ENCODE results near the gene GIGYF2. TPM values are rescaled to one million over a fixed set of nuclear protein-coding genes. Genes with fewer than 3 reads are reported as not detected.

The GIGYF2 gene
- total and polyA plus RNA-seq, 2 of the 4 experiments (the other 2 are of a cell fraction), result 14.7 to 66.0 TPM

- no peaks in the 10 kb centered on the region for H3K27me3 ChIP-seq (ENCODE audit: control insufficient read depth, insufficient read depth, low read length)
- H2BK120ac ChIP-seq (ENCODE audit: low read depth, low read length), result no peak overlapping the region
- H3K9me1 ChIP-seq (ENCODE audit: insufficient read depth, low read length), result no peaks in the 10 kb centered on the region
- H2AK9ac ChIP-seq (replicated peaks; ENCODE audit: low read depth, low read length, poor library complexity), result no peak overlapping the region
- H3K9me3 ChIP-seq (ENCODE audit: control insufficient read depth, insufficient read depth, low read length), result no peaks in the 10 kb centered on the region
- peaks cover 10% of the 10 kb centered on the region for H3K36me3 ChIP-seq (ENCODE audit: control insufficient read depth, insufficient read depth, low read length)
- ChIA-PET POLR2A (ENCODE audit: unreplicated experiment) (no interaction called here), CTCF (no interaction called here)
- no peak overlapping the region for H2BK5ac ChIP-seq (ENCODE audit: low read depth, low read length, poor library complexity, severe bottlenecking)
- H2BK15ac ChIP-seq (ENCODE audit: low read depth, low read length), result no peak overlapping the region
- H4K91ac ChIP-seq (ENCODE audit: insufficient read depth, low read depth, low read length), result no peak overlapping the region
- peaks cover 3% of the 10 kb centered on the region in 2 experiments; a peak in 1 of 4 replicates for H3K79me1 ChIP-seq (ENCODE audit: low read depth in 1 of 2, low read length in 2 of 2)
- H2AK5ac ChIP-seq (ENCODE audit: low read depth, low read length), result no peak overlapping the region
- no TSS peak for BruUV-seq (replicated peaks)
- H3K4me1 ChIP-seq (ENCODE audit: control insufficient read depth, insufficient read depth, low read length), result no peaks in the 10 kb centered on the region
- dilution Hi-C loops (cut with HindIII; ENCODE audit: low sequenced_read_pairs, unreplicated experiment) (no loop called here), intact Hi-C loops (cut with micrococcal nuclease) (no loop called here), in situ Hi-C loops (cut with MboI; ENCODE audit: low sequenced_read_pairs) (no loop called here)
- H3K14ac ChIP-seq (replicated peaks; ENCODE audit: low read depth, low read length), result no peak overlapping the region
- H3K27ac ChIP-seq (ENCODE audit: insufficient read depth, low read length), result no peak overlapping the region
- H3K56ac ChIP-seq (ENCODE audit: extremely low read depth, insufficient read depth, low read length), result no peak overlapping the region
- no peak overlapping the region for H3K4me2 ChIP-seq (ENCODE audit: low read depth, low read length)
- H3K23ac ChIP-seq (ENCODE audit: low read depth, low read length), result no peak overlapping the region
- no peak overlapping the region for H4K8ac ChIP-seq (ENCODE audit: low read depth in 2 of 2, low read length in 2 of 2)
- no CpG with 5 or more reads among the region's 3 CpGs for WGBS, 2 experiments (ENCODE audit: extremely low coverage in 2 of 2, insufficient read length in 1 of 2)
- H3K4me3 ChIP-seq (ENCODE audit: insufficient read depth, low read depth, low read length), result no peak overlapping the region
- H4K20me1 ChIP-seq (ENCODE audit: insufficient read depth, low read length), result no peaks in the 10 kb centered on the region
- TF ChIP-seq CHD1 (IDR thresholded peaks at IDR 0.05; ENCODE audit: low read depth, low read length) (no peak), RCOR1 (IDR thresholded peaks at IDR 0.05; ENCODE audit: insufficient replicate concordance, low read length) (no peak)
- no peak overlapping the region for H2AFZ ChIP-seq (replicated peaks; ENCODE audit: low read length, poor library complexity)
- DNase-seq (no peak), ATAC-seq (ENCODE audit: low read depth) (no peak)
- H3K9ac ChIP-seq (ENCODE audit: low read depth, low read length), result no peak overlapping the region
- H3K4ac ChIP-seq (ENCODE audit: low read depth, low read length), result no peak overlapping the region
- no peak overlapping the region for H2BK20ac ChIP-seq (ENCODE audit: low read depth, low read length)
- no peak overlapping the region for H4K5ac ChIP-seq (ENCODE audit: low read depth, low read length)
- no peak overlapping the region for H3K18ac ChIP-seq (ENCODE audit: low read depth, low read length)
These were observed 105.0 kb downstream of the GIGYF2 start for GRCh38 chr2:232802091-232802490.

Measured in IMR-90 (cell line).